Measurements from ENCODE around the gene CMTM5. TPM values are rescaled to one million over a fixed set of nuclear protein-coding genes. Genes with fewer than 3 reads are reported as not detected.

CMTM5 gene
- total RNA-seq, 1 donor from 2014 or later, result not detected

DNA sequence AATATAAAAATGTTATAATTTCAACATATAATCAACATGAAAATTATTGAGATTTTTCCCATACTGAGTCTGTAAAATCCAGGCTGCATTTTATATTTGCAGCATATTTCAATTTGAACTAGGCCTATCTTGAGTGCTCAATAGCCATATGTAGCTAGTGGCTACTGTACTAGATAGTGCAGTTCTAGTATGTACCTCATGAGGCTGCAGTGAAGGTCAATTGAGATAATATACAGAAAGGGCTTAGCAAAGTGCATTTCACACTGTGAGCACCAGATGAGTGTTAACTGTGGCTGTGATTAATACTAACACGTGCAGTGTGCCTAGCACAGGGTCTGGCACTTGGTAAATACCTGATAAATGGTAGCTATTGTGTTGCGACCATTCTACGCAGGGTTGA is 18.8 kb upstream of the CMTM5 start:
- DNase-seq (ENCODE audit: low read depth), result no peak

DNA sequence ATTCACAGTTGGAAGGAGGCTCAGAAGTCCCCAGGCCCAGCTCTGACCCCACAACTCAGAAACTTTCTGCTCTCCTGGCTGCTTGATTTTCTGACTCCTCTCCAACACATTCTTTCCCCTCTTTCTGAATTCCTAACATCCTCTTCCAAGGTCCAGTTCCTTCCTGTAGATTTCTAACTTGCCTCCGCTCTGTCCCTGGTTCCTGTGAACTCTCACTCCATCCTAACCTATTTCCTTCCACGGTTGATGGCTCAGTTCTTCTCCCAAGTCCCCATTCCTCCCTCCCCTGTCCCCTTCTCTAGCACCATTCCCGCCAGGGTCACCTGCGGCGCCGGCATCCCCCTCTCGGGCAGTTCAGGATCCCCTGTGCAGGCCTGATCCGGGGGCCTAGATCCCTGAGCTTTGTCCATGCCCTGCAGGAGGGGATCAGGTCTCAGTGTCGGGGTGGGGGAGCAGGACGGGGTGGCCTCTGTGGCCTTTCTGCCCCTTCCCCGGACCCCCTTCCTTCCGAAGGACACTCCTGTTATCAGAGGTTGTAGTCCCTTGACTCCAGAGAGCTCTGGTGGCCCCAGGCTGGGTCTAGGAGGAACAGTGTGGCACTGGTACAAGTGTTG is 18.2 kb upstream of the CMTM5 start:
- DNase-seq (ENCODE audit: low read depth), result no peak

DNA sequence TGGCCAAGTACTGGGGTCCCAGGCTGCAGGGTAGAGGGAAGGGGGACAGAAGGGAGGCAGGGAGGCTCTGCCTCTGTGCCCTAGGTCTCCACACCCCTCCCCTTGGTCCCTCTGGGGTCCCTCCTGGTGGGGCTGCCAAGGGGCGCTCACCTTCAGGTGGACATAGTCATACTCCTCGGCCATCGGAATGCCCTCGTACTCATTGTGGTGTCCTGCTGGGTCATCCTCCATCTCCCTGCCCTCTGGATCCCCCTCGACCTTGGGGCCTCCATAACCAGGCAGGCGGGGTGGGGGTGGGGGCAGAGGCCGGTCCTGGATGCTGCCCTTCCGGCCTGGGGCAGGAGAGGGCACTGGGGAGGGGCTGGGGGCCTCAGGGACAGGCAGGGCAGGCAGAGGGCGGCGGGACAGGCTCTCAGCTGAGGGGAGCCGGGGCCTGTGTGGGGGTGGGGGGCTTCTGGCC is 17.6 kb upstream of the CMTM5 start:
- DNase-seq (ENCODE audit: low read depth), result no peak

DNA sequence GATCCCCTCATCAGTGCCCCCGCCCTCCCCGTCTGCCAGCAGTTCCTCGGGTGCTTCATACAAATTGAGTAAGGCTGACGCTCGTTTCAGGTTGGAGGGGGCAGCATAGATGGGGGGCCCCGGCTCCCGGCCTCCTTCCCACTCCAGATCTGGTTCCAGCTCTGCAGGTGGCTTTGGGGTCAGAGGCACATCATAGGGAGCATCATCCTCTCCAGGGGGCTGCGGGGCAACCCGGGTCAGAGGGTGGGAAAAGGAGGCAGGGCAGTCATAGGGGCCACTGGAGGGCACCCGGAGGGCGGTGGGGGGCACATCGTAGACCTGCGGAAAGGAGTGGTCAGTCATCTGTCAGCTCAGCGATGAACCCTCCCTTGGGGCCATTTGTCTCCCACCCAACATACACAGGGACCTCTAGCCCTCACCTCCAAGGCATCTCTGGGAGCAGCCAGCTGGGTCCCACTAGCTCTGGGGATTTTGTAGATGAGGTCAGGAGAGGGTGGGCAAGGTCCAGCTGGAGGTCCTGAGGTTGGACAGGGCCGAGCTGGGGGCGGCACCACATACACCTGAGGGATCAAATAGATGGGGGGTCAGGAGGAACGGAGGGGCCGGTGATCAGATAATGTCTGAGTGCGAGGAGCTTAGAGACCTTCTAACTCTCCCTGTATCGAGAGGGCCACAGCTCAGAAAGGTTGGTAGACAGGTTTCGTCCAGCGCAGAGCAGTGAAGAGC is 17.0 kb upstream of the CMTM5 start:
- no peak for DNase-seq (ENCODE audit: low read depth)

DNA sequence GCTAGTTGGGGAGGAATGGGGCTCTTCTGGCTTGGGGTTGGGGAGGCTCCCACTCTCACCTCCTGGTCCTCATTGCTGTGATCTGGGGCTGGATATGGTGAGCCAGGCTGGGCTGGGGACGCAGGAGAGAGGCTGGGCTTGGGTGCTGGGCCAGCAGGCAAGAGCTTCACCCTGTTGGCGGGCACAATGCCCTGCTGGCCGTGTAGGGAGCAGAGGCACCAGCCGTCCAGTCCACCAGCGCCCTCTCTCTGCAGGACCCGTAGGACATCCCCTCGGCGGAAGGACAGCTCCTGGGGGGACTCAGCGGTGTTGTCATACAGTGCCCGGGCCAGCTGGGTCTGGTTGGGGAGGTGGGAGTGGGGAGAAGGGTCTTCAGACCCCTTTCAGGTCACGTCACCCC is 16.4 kb upstream of the CMTM5 start:
- DNase-seq (ENCODE audit: low read depth), result no peak

DNA sequence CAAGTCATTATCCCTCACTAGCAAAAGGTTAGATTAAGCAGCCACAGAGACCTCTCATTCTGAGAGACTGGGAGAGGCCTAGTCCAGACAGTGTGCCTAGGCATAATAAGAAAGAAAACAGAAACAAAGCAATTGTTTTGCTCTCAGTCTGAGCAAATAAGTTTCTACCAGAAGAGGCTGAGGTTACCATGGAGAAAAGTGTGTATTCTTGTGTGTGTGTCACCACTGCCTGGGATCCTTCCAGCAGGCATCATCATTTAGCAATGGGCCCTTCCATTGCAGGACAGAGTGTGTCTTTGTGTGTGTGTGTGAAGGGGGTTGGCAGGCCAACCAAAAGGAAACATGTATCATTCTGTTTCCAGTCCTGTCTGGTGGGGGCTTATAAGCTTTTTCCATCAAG is 15.5 kb upstream of the CMTM5 start:
- no peak for DNase-seq (ENCODE audit: low read depth)

DNA sequence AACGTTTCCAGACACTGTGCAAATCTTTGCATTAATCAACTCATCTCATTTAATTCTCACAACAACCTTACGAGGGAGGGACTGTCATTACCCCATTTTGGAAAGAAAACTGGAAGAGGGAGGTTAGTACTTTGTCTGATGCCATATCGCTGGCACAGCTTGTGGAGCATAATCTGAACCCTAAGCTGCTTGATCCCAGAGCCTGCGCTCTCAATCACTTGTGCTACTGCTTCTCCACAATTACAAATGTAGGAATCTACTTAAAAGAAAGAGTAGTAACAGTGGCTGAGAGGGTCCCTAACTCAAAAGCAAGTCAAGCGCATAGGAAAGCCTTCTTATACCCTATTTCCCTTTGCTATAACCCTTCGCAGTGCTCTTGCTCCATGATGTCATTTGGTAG is 15.1 kb upstream of the CMTM5 start:
- DNase-seq (ENCODE audit: low read depth), result no peak

DNA sequence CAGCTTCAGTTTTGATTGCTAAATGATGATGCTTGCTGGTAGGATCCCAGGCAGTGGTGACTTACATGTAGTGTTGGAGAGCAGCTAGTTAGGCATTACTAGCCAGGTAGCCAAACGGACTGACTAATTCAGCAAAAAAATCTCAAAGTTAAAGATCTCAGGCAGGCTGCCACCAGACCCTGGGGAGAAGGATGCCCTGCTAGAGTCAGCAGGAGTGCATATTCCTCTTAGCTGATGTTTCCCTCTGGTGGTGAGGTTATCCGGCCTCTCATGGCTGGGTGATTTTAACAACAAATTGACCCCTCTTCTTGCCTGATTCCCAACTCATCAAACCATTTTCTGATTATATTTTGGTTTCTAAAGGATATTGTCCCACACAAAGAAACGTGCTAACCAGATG is 14.6 kb upstream of the CMTM5 start:
- DNase-seq (ENCODE audit: low read depth), result no peak

DNA sequence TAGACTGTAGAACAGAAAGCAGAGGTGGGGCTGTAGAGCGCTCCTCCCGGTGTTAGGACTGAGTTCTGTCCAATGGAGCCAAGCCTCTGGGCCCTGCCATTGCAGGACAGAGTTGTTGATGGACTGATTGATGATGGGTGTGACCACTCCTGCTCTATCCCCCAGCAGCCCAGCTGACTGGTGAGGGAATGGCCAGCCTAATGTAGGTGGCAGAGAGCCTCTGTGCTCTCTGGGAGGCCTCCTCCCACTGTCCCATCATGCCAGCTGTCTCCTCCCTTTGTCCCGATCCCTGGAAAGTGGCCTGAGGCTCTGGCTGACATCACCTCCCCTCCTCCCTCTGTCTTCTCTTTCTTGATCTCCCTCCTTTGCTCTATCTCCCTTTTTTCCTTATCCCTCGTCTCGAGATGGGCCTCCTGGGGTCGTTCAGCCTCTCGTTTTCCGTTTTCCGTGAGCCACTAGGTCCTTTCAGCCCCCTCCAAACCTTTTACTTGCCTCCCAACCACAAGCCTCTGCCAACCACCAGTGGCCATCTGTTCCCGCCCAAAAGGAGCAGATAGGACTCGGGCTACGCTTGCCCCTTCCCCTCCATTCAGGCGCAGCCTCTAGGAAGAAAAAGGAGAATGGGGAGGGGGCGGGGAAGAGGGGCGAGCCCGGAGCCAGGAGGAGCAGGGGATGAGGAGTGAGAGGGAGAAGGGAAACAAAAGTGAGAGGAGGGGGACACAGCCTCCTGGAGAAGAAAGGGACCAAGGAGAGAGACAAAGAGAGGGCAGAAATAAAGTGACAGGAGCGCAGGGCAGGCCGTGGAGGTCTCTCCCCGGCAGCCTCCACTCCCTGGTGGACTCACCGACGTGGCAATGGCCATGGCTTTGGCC is 12.4 kb upstream of the CMTM5 start:
- DNase-seq (ENCODE audit: low read depth), result no peak

DNA sequence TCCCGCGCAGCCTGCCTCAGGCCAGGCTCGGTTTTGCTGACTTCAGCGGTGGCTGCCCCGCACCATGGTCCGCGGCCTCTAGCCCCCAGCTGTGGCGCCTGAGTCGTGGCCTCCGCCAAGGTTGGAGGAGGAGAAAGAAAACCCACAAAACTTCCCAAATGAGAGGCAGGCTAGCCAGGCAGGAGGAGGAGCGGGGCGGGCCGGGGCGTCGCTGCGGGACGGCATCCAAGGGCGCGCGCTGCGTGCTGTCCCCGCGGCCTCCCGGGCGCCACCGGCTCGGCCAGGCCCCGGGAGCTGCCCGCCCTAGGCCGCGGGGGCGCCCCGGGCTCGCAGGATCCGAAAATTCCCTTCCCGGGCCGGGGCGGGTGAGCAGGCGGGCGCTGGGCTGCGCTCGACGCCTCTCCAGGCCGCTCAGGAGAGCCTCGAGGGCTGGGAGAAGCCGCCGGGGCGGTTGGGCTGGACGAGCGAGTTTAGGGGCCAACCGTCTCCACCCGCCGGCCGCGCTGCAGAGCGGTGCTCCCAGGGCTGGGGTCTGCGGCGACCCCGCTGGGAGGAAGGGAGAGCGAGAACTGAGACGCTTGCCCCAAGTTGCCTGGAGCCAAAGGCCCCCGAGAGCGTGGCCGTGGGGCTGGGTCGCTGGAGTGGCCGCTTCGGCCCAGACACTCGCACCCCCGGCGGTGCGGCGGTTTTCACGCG is 11.7 kb upstream of the CMTM5 start, which contains the start of gene EFS:
Gene EFS, minus strand, starts transcription at position 137 of the 696 bp plus-strand sequence. CDS start 147 bp downstream, outside the sequence.
- no peak for DNase-seq (ENCODE audit: low read depth)

DNA sequence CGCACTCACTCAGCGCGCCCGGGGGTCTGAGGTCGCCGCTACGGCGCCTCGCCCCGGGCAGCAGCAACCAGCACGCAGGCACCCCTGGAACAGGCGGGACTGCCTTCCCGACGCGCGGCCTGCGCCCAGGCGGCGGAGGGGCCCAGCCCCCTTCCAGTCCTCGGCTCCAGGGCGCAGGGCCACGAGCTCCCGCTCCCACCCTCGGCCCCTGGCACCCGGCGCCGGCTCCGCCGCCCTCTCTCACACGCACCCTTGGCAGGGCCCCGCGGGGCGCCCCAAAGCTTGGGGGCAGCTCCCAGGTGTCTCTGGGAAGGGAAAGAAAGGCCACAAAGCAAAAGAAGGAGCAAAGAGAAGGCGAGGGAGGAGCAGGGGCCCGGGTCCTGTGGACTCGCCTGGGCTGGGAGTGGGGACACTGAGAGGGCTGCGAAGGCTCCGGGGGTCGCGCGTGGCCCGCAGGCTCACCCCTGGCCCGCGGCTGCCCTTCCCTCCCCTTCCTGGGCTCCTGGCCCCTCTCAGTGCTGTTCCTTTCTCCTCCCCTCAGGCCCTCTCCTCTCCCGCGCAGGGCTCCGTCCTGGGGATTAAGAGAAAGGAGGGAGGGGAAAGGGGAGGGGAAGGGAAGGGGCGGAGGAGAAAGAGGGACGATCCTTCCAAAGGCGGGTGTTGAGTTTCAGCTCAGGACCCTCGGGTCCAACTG is 11.0 kb upstream of the CMTM5 start:
- no peak for DNase-seq (ENCODE audit: low read depth)

DNA sequence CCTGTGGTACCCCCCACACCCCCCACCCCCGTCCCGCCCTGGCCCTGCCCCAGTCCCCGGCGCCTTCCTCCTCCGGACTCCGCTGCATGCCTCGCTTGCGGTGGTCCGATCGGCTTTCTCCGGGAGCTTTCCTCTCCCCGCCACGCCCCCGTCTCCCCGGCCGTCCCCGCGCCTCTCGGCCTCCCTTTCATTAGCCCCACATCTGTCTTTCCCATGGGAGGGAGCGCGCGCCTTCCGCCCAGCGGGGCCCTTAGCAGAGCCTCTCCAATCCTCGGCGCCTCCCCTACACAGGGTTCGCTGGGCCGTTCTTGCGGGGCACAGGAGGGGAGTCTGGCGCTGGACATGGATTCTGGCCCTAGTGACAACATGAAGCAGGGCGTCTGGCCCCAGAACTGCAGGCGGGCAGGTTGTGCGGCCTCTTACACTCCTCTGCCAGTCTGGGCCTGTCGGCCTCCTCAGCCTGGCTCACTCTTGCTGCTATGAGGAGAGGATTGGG is 10.4 kb upstream of the CMTM5 start:
- no peak for DNase-seq (ENCODE audit: low read depth)

DNA sequence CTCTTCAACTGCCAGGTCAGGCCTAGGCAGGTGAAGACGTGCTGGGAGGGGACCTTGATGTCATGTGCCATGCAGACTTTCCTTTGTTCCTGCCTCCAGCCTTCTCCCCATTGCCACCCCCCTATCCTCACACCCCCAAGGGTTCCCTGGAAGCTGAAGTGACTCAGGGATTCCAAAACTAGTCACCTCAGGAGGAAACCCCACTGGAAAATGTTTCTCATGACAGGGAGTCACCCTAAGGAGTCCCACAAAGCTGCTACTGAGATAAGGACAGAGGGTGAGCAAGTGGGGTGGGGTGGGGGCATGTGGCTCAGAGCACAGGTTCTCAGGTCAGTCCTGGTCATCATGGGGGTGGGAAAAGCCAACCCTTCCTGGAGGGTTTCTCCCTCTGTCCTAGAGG is 6.6 kb upstream of the CMTM5 start:
- DNase-seq (ENCODE audit: low read depth), result no peak

DNA sequence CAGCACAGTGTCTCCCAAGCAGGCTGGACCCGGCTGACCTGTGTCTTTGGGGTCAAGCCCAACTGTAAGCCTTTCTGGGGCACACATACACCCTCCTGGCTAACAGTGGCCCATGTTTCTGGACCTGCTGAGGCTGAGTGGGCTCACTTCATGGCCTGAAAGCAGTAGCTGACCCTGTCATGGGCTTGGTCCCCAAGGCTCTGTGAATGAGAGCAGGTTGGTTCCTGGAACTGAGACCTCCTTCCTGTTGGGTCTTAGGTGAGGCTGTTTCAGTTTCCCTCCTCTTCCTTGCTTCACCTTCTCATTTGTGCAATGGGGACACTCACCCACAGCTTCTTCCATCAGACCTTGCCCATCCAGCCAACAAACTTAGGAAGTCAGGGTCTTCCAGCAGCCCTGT is 5.0 kb upstream of the CMTM5 start:
- DNase-seq (ENCODE audit: low read depth), result no peak

DNA sequence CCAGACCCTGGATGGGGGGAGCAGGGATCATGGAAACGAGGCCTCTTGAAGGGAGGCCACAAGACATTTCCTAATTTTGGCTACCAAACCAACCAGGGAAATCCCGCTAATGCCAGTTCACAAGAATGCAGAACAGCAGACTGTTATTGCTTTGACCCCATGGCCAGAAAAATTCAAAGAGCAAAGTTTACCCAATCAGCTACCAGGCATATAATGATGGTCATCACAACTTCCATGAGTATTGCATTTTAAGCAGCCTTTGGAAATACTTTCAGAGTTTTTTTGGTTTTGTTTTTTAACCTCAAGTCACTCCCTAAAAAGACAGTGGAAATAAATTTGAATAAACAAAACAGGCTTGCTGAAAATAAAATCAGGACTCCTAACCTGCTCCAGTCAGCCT is 4.3 kb upstream of the CMTM5 start, which contains the start of gene IL25:
Gene IL25, plus strand, starts transcription at position 301 of the 400 bp plus-strand sequence.
- DNase-seq (ENCODE audit: low read depth), result no peak

DNA sequence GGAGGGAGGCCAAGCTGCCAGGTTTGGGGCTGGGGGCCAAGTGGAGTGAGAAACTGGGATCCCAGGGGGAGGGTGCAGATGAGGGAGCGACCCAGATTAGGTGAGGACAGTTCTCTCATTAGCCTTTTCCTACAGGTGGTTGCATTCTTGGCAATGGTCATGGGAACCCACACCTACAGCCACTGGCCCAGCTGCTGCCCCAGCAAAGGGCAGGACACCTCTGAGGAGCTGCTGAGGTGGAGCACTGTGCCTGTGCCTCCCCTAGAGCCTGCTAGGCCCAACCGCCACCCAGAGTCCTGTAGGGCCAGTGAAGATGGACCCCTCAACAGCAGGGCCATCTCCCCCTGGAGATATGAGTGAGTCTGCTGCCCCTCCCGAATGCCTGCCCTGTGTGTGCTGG is 3.8 kb upstream of the CMTM5 start:
- no peak for DNase-seq (ENCODE audit: low read depth)

DNA sequence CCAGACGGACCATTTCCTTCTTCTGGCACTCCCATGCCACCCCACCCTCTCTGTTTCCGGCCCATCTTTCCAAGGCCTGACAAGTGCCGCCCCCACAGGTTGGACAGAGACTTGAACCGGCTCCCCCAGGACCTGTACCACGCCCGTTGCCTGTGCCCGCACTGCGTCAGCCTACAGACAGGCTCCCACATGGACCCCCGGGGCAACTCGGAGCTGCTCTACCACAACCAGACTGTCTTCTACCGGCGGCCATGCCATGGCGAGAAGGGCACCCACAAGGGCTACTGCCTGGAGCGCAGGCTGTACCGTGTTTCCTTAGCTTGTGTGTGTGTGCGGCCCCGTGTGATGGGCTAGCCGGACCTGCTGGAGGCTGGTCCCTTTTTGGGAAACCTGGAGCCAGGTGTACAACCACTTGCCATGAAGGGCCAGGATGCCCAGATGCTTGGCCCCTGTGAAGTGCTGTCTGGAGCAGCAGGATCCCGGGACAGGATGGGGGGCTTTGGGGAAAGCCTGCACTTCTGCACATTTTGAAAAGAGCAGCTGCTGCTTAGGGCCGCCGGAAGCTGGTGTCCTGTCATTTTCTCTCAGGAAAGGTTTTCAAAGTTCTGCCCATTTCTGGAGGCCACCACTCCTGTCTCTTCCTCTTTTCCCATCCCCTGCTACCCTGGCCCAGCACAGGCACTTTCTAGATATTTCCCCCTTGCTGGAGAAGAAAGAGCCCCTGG is 1.2 kb upstream of the CMTM5 start:
- no peak for DNase-seq (ENCODE audit: low read depth)

DNA sequence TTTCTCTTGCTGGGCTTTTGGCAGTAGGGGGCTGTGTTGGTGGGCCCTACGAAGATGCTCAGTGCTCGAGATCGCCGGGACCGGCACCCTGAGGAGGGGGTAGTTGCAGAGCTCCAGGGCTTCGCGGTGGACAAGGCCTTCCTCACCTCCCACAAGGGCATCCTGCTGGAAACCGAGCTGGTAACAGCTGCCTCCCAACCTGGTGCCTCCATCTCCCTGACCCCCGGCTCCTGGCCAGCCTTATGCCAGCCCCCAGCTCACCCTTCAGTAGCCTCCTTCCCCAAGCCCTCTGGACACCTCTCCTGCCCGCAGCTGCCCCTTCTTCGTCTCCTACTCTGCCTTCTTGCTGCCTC is 328 bp downstream of the CMTM5 start:
- DNase-seq (ENCODE audit: low read depth), result no peak

DNA sequence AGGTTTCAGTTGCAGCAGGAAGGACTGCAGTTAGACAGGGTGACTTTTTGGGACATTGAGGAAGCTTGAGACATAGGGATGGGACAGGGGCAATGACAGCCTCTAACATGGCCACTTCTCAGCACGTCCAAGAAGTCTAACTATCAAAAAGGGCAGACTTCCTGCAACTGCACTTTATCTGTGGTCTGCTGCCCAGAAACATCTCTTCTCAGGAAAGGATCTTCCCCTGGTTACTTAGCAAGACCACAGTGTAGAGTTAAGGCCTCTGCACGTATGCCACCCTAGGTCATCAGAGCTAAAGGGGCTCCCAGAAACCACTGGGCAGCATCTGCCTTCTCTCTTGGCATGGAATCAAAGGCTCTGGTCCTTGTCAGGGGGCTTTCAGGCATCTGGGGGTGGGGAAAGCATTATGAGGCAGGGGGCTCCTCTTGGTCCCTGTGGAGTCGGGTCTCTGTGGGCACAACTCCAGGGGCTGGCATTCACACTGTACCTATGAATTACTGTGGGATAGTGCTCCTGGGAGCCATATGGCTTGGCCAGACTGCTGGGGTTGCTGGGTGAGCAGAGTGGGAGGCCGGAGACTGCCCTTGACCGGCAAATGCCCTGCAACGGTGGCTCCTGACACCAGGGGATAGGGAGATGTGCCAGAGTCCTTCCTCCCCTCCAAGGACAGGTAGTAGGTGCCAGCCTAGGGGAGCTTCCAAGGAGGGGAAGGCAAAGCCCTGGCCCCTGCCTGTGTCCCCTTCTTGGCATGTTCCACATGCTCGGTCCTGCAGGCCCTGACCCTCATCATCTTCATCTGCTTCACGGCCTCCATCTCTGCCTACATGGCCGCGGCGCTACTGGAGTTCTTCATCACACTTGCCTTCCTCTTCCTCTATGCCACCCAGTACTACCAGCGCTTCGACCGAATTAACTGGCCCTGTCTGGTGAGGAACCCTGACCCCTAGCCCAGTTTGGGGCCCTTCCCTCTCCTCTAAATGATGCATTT is 1.0 kb downstream of the CMTM5 start:
- no peak for DNase-seq (ENCODE audit: low read depth)
